GM19463 (cell line): ENCODE data around the gene BUB1B.

Source experiments
- ATAC-seq: cut with Tn5 transposase; IDR thresholded peaks from one replicate; pipeline ENCODE4 v1.9.1; 2021; ENCODE audit warnings: mild to moderate bottlenecking, moderate library complexity; ENCODE audit not compliant: unreplicated experiment

BUB1B gene

GRCh38 chr15:40239693-40240618, 79.1 kb downstream of the BUB1B start:
- ATAC-seq: no peak

GRCh38 chr15:40240619-40241221, 79.9 kb downstream of the BUB1B start:
- ATAC-seq: no peak

GRCh38 chr15:40241269-40242212, 80.7 kb downstream of the BUB1B start:
- ATAC-seq: no peak

GRCh38 chr15:40242213-40242599, 81.3 kb downstream of the BUB1B start:
- ATAC-seq: no peak

- ATAC-seq: no peak
Measured at GRCh38 chr15:40242601-40243000, 81.7 kb downstream of the BUB1B start.

GRCh38 chr15:40243126-40243810, 82.4 kb downstream of the BUB1B start:
- no peak for ATAC-seq

GRCh38 chr15:40244961-40245523, 84.2 kb downstream of the BUB1B start:
- ATAC-seq: no peak

GRCh38 chr15:40245666-40246450, 85.0 kb downstream of the BUB1B start:
- ATAC-seq: no peak

GRCh38 chr15:40246496-40247280, 85.8 kb downstream of the BUB1B start:
- ATAC-seq: no peak

- no peak for ATAC-seq
Measured at GRCh38 chr15:40247406-40247971, 86.6 kb downstream of the BUB1B start.

GRCh38 chr15:40248006-40248783, 87.3 kb downstream of the BUB1B start:
- no peak for ATAC-seq

GRCh38 chr15:40249477-40250303, 88.8 kb downstream of the BUB1B start:
- no peak for ATAC-seq

- no peak for ATAC-seq
Measured at GRCh38 chr15:40250304-40250656, 89.4 kb downstream of the BUB1B start.

- ATAC-seq: no peak
Measured at GRCh38 chr15:40250771-40251483, 90.1 kb downstream of the BUB1B start.

GRCh38 chr15:40251486-40252140, 90.7 kb downstream of the BUB1B start:
- ATAC-seq: no peak

GRCh38 chr15:40252141-40252437, 91.2 kb downstream of the BUB1B start:
- no peak for ATAC-seq
